Activated CD4-positive, alpha-beta memory T cell treated with anti-CD3 and anti-CD28 coated beads for 36 hours (primary cell): Measurements from ENCODE around the gene RBM8A. TPM values are rescaled to one million over a fixed set of nuclear protein-coding genes. Genes with fewer than 3 reads are reported as not detected.

Experiments
- CTCF ChIA-PET: fragments of 350-600 bp; sonication (Branson Sonifier 250); formaldehyde crosslinking; loops from one replicate; lab custom pipeline; 2021; ENCODE audit warnings: antibody characterized with exemption, inconsistent platforms; lab: Charles Lee
- POLR2A ChIA-PET: fragments of 350-600 bp; sonication (Branson Sonifier 250); formaldehyde crosslinking; loops from one replicate; lab custom pipeline; 2021; ENCODE audit warnings: antibody characterized with exemption; lab: Charles Lee
- DNase-seq: peaks from one replicate; pipeline ENCODE4 v3.0.0-alpha.2; 2020
- H3K27ac Mint-ChIP-seq: one replicate; pipeline ENCODE4 v1.8.0; 2021; ENCODE audit warnings: mixed read lengths
- H3K27me3 Mint-ChIP-seq: one replicate; pipeline ENCODE4 v1.8.0; 2021; ENCODE audit warnings: mixed read lengths
- H3K36me3 Mint-ChIP-seq: one replicate; pipeline ENCODE4 v1.8.0; 2021; ENCODE audit warnings: mixed read lengths
- H3K4me1 Mint-ChIP-seq: one replicate; pipeline ENCODE4 v1.8.0; 2021; ENCODE audit warnings: low read depth, mixed read lengths
- H3K4me3 Mint-ChIP-seq: one replicate; pipeline ENCODE4 v1.8.0; 2021; ENCODE audit warnings: mild to moderate bottlenecking, mixed read lengths
- H3K9me3 Mint-ChIP-seq: one replicate; pipeline ENCODE4 v1.8.0; 2021; ENCODE audit warnings: mixed read lengths
- intact Hi-C: fragments of 100-400 bp; cut with micrococcal nuclease; formaldehyde crosslinking; loops from one replicate; pipeline ENCODE4 v1.15.1; 2023
- total RNA-seq, 2 experiments: library from RNA; stranded (reverse); gene quantifications; one replicate each; pipeline ENCODE4 v1.2.3, GENCODE V29; 2021

RBM8A gene
- total RNA-seq, 2 experiments from 2014 or later, result 275 to 277 TPM

DNA sequence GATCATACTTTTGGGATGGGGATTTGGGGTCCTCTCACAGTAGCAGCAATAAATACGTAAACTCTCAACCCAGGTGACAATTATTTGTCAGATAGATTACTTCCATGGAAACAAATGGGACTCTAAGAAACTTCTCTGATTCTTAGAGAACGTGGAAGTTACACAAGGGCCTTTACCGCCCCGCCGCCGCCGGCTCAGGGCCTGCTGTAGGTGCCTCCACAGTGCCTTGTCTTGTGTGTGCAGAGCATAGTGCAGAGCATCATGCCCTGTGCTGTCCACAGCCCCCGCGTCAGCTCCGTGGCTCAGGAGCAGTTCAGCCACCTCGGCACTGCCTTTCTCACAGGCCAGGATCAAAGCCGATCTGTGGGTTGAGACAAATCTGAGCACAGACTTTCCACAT is 52.6 kb downstream of the RBM8A start:
- Mint-ChIP-seq H3K4me3 (no peak overlapping the region), H3K27me3 (no peaks in the 10 kb centered on the region), H3K4me1 (peaks cover 14% of the 10 kb centered on the region), H3K27ac (no peak overlapping the region), H3K9me3 (no peaks in the 10 kb centered on the region), H3K36me3 (no peaks in the 10 kb centered on the region)
- intact Hi-C loops, result no loop called here
- DNase-seq, result no peak
- ChIA-PET POLR2A (no interaction called here), CTCF (interaction anchor here (1.6 to 3.0 kb wide), 2 partner anchors 17 to 29 kb away, joined by 6 to 11 read pairs; partner anchors contain the start of gene NUDT17)

DNA sequence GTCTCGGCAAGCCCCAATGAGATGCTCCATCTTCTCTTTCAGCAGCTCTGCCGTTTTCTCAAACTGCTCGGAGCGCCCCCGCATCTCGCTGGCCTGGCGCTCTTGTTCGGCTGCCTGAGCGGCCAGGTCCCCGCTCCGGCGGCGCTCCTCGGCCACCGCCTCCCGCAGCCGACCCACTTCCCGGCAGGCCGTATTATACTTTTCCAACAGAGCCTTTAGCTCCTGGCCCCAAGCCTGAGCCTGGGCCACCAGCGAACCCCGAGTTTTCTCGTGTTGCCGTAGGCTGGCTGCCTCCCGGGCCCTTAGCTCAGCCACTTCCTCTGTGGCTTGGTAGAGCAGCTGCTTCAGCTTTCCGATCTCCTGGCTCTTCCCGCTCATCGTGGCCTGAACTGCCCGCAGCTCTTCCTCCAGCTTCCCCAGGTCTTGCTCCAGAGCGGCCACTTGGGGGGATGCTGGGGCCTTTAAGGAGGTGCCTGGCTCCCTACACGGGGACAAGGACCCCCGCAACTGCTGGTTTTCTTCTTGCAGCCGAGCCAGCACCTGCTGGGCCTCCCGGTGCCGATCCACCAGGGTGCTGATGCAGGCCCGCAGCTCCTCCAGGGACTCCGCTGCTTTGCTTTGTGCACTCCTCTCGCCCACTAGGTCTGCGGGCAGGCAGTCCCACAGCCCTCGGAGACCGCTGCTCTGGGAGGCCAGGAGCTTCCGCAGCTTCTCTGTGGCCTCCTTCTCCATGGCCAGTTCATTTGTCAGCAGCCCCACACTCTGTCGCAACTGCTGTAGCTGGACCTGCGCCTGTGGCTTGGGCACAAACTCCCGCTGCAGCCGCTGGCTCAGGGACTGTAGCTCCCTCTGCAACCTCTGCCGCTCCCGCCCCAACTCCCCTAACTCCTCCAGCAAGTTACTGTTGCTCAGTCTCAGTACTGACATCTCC is 55.0 kb downstream of the RBM8A start:
- H3K27ac Mint-ChIP-seq, result no peak overlapping the region
- H3K4me3 Mint-ChIP-seq, result peak overlapping the region; percentile 70
- H3K27me3 Mint-ChIP-seq, result no peaks in the 10 kb centered on the region
- H3K4me1 Mint-ChIP-seq, result peaks cover 14% of the 10 kb centered on the region
- POLR2A ChIA-PET, result interaction anchor here (0.5 to 3.2 kb wide), 3 partner anchors 14 to 92 kb away, joined by 3 to 20 read pairs (median 6); partner anchors contain the start of genes ANKRD34A, PIAS3 and POLR3GL
- peak; percentile 50 for DNase-seq
- CTCF ChIA-PET, result interaction anchor here (0.6 to 3.5 kb wide), 8 partner anchors 12 to 108 kb away, joined by 3 to 35 read pairs (median 4); partner anchors contain the start of genes ITGA10, NUDT17 and PIAS3
- H3K9me3 Mint-ChIP-seq, result no peaks in the 10 kb centered on the region
- intact Hi-C loops, result no loop called here
- no peaks in the 10 kb centered on the region for H3K36me3 Mint-ChIP-seq

Other genes with a start within 250 kb of the RBM8A start
- gene PDZK1, start 220.1 kb downstream of the RBM8A start, total RNA-seq, result not detected
- under 1 TPM; 0.14 to 0.31 TPM for gene CD160, start 208.0 kb downstream of the RBM8A start, total RNA-seq
- 10 to 100 TPM; 10.1 TPM for gene RNF115, start 103.4 kb downstream of the RBM8A start, total RNA-seq
- 10 to 100 TPM; 27.3 to 28.9 TPM for gene POLR3C, start 103.3 kb downstream of the RBM8A start, total RNA-seq
- 1 to 10 TPM; 2.8 to 3.8 TPM for gene NUDT17, start 81.9 kb downstream of the RBM8A start, total RNA-seq
- gene PIAS3, start 68.4 kb downstream of the RBM8A start, total RNA-seq, result 10 to 100 TPM; 17.8 to 17.9 TPM
- under 1 TPM; 0.24 to 0.36 TPM for gene ANKRD35, start 41.6 kb downstream of the RBM8A start, total RNA-seq
- 1 to 10 TPM; 1.0 to 1.1 TPM for gene ITGA10, start 17.4 kb downstream of the RBM8A start, total RNA-seq
- gene PEX11B, start 8.8 kb downstream of the RBM8A start, total RNA-seq, result 10 to 100 TPM; 22.8 to 25.6 TPM
- gene LIX1L, start 30.5 kb upstream of the RBM8A start, total RNA-seq, result 10 to 100 TPM; 46.6 to 47.8 TPM
- gene ANKRD34A, start 37.1 kb upstream of the RBM8A start, total RNA-seq, result 1 to 10 TPM; 4.6 to 4.7 TPM
- gene POLR3GL, start 37.2 kb upstream of the RBM8A start, total RNA-seq, result 10 to 100 TPM; 27.3 to 30.9 TPM
- gene TXNIP, start 69.1 kb upstream of the RBM8A start, total RNA-seq, result 10 to 100 TPM; 82.6 to 88.8 TPM
- not detected for gene HJV, start 94.3 kb upstream of the RBM8A start, total RNA-seq
- gene NBPF10, start 217.3 kb upstream of the RBM8A start, total RNA-seq, result 1 to 10 TPM; 1.5 to 1.7 TPM